Peyer's patch (tissue), 4 donors: Measurements from ENCODE around the gene FNDC3B. TPM values are rescaled to one million over a fixed set of nuclear protein-coding genes. Genes with fewer than 3 reads are reported as not detected.

Experiments used
- DNase-seq, 3 donors: peaks; one replicate each; pipeline ENCODE4 v3.0.0-alpha.2; 2017 to 2019
- H3K27ac ChIP-seq, 4 donors: fragments of 200-600 bp; sonication (generic); one replicate each; pipeline ENCODE4 v1.5.1; 2016 to 2019
- H3K27me3 ChIP-seq, 2 donors: fragments of 200-600 bp; sonication (generic); one replicate each; pipeline ENCODE4 v1.5.1; 2019
- H3K36me3 ChIP-seq, 3 donors: fragments of 200-600 bp; sonication (generic); one replicate each; pipeline ENCODE4 v1.5.1; 2016 to 2019
- H3K4me1 ChIP-seq, 4 donors: fragments of 200-600 bp; sonication (generic); one replicate each; pipeline ENCODE4 v1.5.1; 2016 to 2019
- H3K4me3 ChIP-seq, 4 donors: fragments of 200-600 bp; sonication (generic); 1 replicate in 3 of 4; 2 replicates in 1 of 4; pipeline ENCODE4 v1.5.1; 2016 to 2019; ENCODE audit warnings: mild to moderate bottlenecking in 1 of 4
- H3K9me3 ChIP-seq, 4 donors: fragments of 200-600 bp; sonication (generic); one replicate each; pipeline ENCODE4 v1.5.1; 2016 to 2019; ENCODE audit warnings: mild to moderate bottlenecking in 1 of 4
- CTCF ChIP-seq, 6 experiments: fragments of 450-650 bp in 4 of 6; fragments of 200-600 bp in 2 of 6; sonication (generic) in 1 of 6; IDR thresholded peaks; one replicate each; pipeline ENCODE4 v1.5.1; 2017 to 2019; ENCODE audit warnings: antibody characterized with exemption in 6 of 6, mild to moderate bottlenecking in 3 of 6, moderate library complexity in 1 of 6
- POLR2A ChIP-seq, 2 donors: fragments of 450-650 bp; IDR thresholded peaks; one replicate each; pipeline ENCODE4 v1.5.1; 2017; ENCODE audit warnings: antibody characterized with exemption in 2 of 2, mild to moderate bottlenecking in 2 of 2, moderate library complexity in 2 of 2
- total RNA-seq, 4 donors: library from RNA; depleted of rRNA; stranded (reverse); fragments of >200 nt; gene quantifications; one replicate each; pipeline ENCODE4 v1.1.0, GENCODE V29; 2016

FNDC3B gene
- total RNA-seq, 4 donors from 2014 or later, result 28.7 to 74.3 (median 54.6) TPM

- Histone ChIP-seq H3K4me3 (no peak overlapping the region), H3K4me1 (peaks cover 0 to 18% (median 0%) of the 10 kb centered on the region in 4 donors), H3K9me3 (no peaks in the 10 kb centered on the region), H3K27ac (no peak overlapping the region), H3K36me3 (no peaks in the 10 kb centered on the region), H3K27me3 (no peaks in the 10 kb centered on the region)
- no peak for DNase-seq
- TF ChIP-seq POLR2A (IDR thresholded peaks at IDR 0.05) (no peak), CTCF (IDR thresholded peaks at IDR 0.05) (no peak)
Measured at GRCh38 chr3:172148241-172148640, 108.9 kb downstream of the FNDC3B start.

GRCh38 chr3:172148702-172149565 lies 109.6 kb downstream of the FNDC3B start:
- Histone ChIP-seq H3K4me3 (no peak overlapping the region), H3K36me3 (no peaks in the 10 kb centered on the region), H3K9me3 (no peaks in the 10 kb centered on the region), H3K27ac (no peak overlapping the region), H3K4me1 (peaks cover 0 to 25% (median 0%) of the 10 kb centered on the region in 4 donors), H3K27me3 (no peaks in the 10 kb centered on the region)
- no peak for DNase-seq
- TF ChIP-seq POLR2A (IDR thresholded peaks at IDR 0.05) (no peak), CTCF (IDR thresholded peaks at IDR 0.05) (no peak)

GRCh38 chr3:172150268-172150667 lies 110.9 kb downstream of the FNDC3B start:
- H3K36me3 ChIP-seq, result no peaks in the 10 kb centered on the region
- H3K27ac ChIP-seq, result no peak overlapping the region
- TF ChIP-seq CTCF (IDR thresholded peaks at IDR 0.05) (no peak), POLR2A (IDR thresholded peaks at IDR 0.05) (no peak)
- no peaks in the 10 kb centered on the region for H3K27me3 ChIP-seq
- H3K9me3 ChIP-seq, result no peaks in the 10 kb centered on the region
- H3K4me3 ChIP-seq, result no peak overlapping the region
- H3K4me1 ChIP-seq, result peaks cover 0 to 24% (median 0%) of the 10 kb centered on the region in 4 donors
- DNase-seq, result no peak

- DNase-seq, result no peak
- no peak overlapping the region for H3K27ac ChIP-seq
Measured at GRCh38 chr3:172150913-172151650, 111.7 kb downstream of the FNDC3B start.

More at GRCh38 chr3:172150913-172151650, 111.7 kb downstream of the FNDC3B start:
- TF ChIP-seq CTCF (IDR thresholded peaks at IDR 0.05) (no peak), POLR2A (IDR thresholded peaks at IDR 0.05) (no peak)
- no peaks in the 10 kb centered on the region for H3K36me3 ChIP-seq
- H3K4me1 ChIP-seq, result peaks cover 0 to 27% (median 0%) of the 10 kb centered on the region in 4 donors
- no peaks in the 10 kb centered on the region for H3K27me3 ChIP-seq
- H3K9me3 ChIP-seq, result no peaks in the 10 kb centered on the region
- no peak overlapping the region for H3K4me3 ChIP-seq
